H1 (cell line): ENCODE results near the gene PRDM10. TPM values are rescaled to one million over a fixed set of nuclear protein-coding genes. Genes with fewer than 3 reads are reported as not detected.
A peak's percentile ranks its signal among the peaks of the same experiment; 100 is the strongest.

ENCODE experiments used
- CTCF ChIA-PET: fragments of 300-600 bp; sonication (Branson Sonifier 250); formaldehyde crosslinking; loops from one replicate; lab custom pipeline; 2021; ENCODE audit not compliant: partially characterized antibody; lab: Charles Lee
- POLR2A ChIA-PET: fragments of 300-600 bp; sonication (Branson Sonifier 250); formaldehyde crosslinking; loops from one replicate; lab custom pipeline; 2021; ENCODE audit warnings: inconsistent platforms; ENCODE audit not compliant: partially characterized antibody; lab: Charles Lee
- DNase-seq, 2 experiments: peaks; one replicate each; pipeline versions ENCODE4 v3.0.0 to v3.0.0-alpha.2; 2010 to 2022; ENCODE audit warnings: low spot score in 2 of 2, low read depth in 1 of 2, mixed read lengths in 1 of 2
- FAIRE-seq: peaks from 2 replicates; lab custom pipeline; 2011; peaks lifted over from hg19 to GRCh38; lab: Jason Lieb, UNC
- H2AFZ ChIP-seq: 2 replicates; pipeline ENCODE4 v1.8.1; 2012; ENCODE audit warnings: low read length, inconsistent platforms
- H2AK5ac ChIP-seq: 2 replicates; pipeline ENCODE4 v1.6.1; 2013; ENCODE audit warnings: low read depth, low read length
- H2BK120ac ChIP-seq: replicated peaks from 2 replicates; pipeline ENCODE3; 2013; ENCODE audit warnings: low read depth, low read length, inconsistent platforms
- H2BK12ac ChIP-seq: 2 replicates; pipeline ENCODE4 v1.6.1; 2013; ENCODE audit warnings: low read depth, low read length
- H2BK15ac ChIP-seq: 2 replicates; pipeline ENCODE4 v1.6.1; 2013; ENCODE audit warnings: low read length
- H2BK20ac ChIP-seq: 2 replicates; pipeline ENCODE4 v1.6.1; 2013; ENCODE audit warnings: low read length
- H2BK5ac ChIP-seq: 2 replicates; pipeline ENCODE4 v1.6.1; 2013; ENCODE audit warnings: low read depth, low read length
- H3K14ac ChIP-seq: 2 replicates; pipeline ENCODE4 v1.6.1; 2013; ENCODE audit warnings: inconsistent platforms; ENCODE audit not compliant: insufficient read length
- H3K18ac ChIP-seq: 2 replicates; pipeline ENCODE4 v1.6.1; 2013; ENCODE audit warnings: low read length; ENCODE audit errors: extremely low read depth
- H3K23ac ChIP-seq: 2 replicates; pipeline ENCODE4 v1.6.1; 2013; ENCODE audit warnings: inconsistent platforms; ENCODE audit not compliant: insufficient read length
- H3K23me2 ChIP-seq: 2 replicates; pipeline ENCODE4 v1.6.1; 2013; ENCODE audit warnings: low read depth, low read length
- H3K27ac ChIP-seq: 2 replicates; pipeline ENCODE4 v1.6.1; 2011; ENCODE audit warnings: low read depth, low read length, inconsistent platforms
- H3K27me3 ChIP-seq, 4 experiments: replicated peaks in 1 of 4; 1 replicate in 1 of 4; 2 replicates in 3 of 4; pipeline versions ENCODE4 v1.6.1 to v1.8.1; 2011 to 2013; ENCODE audit warnings: low read length in 3 of 4, mild to moderate bottlenecking in 3 of 4, inconsistent platforms in 2 of 4, mixed read lengths in 2 of 4, moderate library complexity in 1 of 4; ENCODE audit not compliant: control insufficient read depth in 3 of 4, insufficient read depth in 3 of 4; ENCODE audit errors: extremely low read depth in 1 of 4
- H3K36me3 ChIP-seq, 4 experiments: 2 replicates each; pipeline versions ENCODE4 v1.6.1 to v1.8.1; 2011 to 2013; ENCODE audit warnings: mild to moderate bottlenecking in 4 of 4, low read length in 3 of 4, moderate library complexity in 2 of 4, control low read depth in 1 of 4, inconsistent platforms in 1 of 4; ENCODE audit not compliant: insufficient read depth in 4 of 4, control insufficient read depth in 2 of 4
- H3K4ac ChIP-seq: replicated peaks from 2 replicates; pipeline ENCODE3; 2013; ENCODE audit warnings: low read length, low read depth, mixed read lengths, inconsistent platforms; ENCODE audit not compliant: insufficient read length
- H3K4me1 ChIP-seq, 4 experiments: replicated peaks in 1 of 4; 1 replicate in 1 of 4; 2 replicates in 3 of 4; pipeline versions ENCODE4 v1.6.1 to v1.8.1; 2011 to 2013; ENCODE audit warnings: low read length in 3 of 4, inconsistent platforms in 2 of 4, mixed read lengths in 1 of 4; ENCODE audit not compliant: insufficient read depth in 4 of 4, control insufficient read depth in 3 of 4
- H3K4me2 ChIP-seq, 2 experiments: 2 replicates each; pipeline versions ENCODE4 v1.6.1 to v1.8.1; 2011 to 2013; ENCODE audit warnings: low read depth in 2 of 2, low read length in 2 of 2, control low read depth in 1 of 2, inconsistent platforms in 1 of 2, mild to moderate bottlenecking in 1 of 2; ENCODE audit not compliant: insufficient read depth in 1 of 2
- H3K4me3 ChIP-seq, 4 experiments: fragments of 200-600, 300-600 bp in 1 of 4; sonication (generic), shearing (Covaris generic), sonication (Bioruptor Twin) in 1 of 4; 2 replicates each; pipeline versions ENCODE4 v1.5.1 to v1.8.1; 2011 to 2016; ENCODE audit warnings: low read length in 4 of 4, low read depth in 3 of 4, control low read depth in 2 of 4, inconsistent platforms in 2 of 4, mild to moderate bottlenecking in 2 of 4, mixed read lengths in 1 of 4, moderate library complexity in 1 of 4; ENCODE audit not compliant: insufficient read depth in 2 of 4; ENCODE audit errors: extremely low read depth in 1 of 4
- H3K56ac ChIP-seq: replicated peaks from 2 replicates; pipeline ENCODE3; 2013; ENCODE audit warnings: low read depth, mild to moderate bottlenecking, mixed read lengths, low read length, inconsistent platforms; ENCODE audit not compliant: insufficient read length
- H3K79me1 ChIP-seq: 2 replicates; pipeline ENCODE4 v1.6.1; 2013; ENCODE audit warnings: low read depth, low read length, control low read depth
- H3K79me2 ChIP-seq, 2 experiments: 2 replicates each; pipeline versions ENCODE4 v1.6.1 to v1.8.1; 2012 to 2013; ENCODE audit warnings: low read length in 2 of 2, mild to moderate bottlenecking in 2 of 2, inconsistent platforms in 1 of 2; ENCODE audit not compliant: insufficient read depth in 2 of 2, control insufficient read depth in 1 of 2
- H3K9ac ChIP-seq, 4 experiments: replicated peaks in 1 of 4; 1 replicate in 1 of 4; 2 replicates in 3 of 4; pipeline versions ENCODE4 v1.6.1 to v1.8.1; 2011 to 2013; ENCODE audit warnings: low read depth in 3 of 4, low read length in 3 of 4, control low read depth in 2 of 4, mild to moderate bottlenecking in 2 of 4, moderate library complexity in 2 of 4, inconsistent platforms in 1 of 4; ENCODE audit errors: extremely low read depth in 1 of 4
- H3K9me3 ChIP-seq, 2 experiments: 2 replicates each; pipeline versions ENCODE4 v1.6.1 to v1.8.1; 2012 to 2013; ENCODE audit warnings: mild to moderate bottlenecking in 2 of 2, moderate library complexity in 2 of 2, control low read depth in 1 of 2, inconsistent platforms in 1 of 2, low read depth in 1 of 2, low read length in 1 of 2, mixed read lengths in 1 of 2; ENCODE audit not compliant: insufficient read depth in 2 of 2
- H4K20me1 ChIP-seq, 2 experiments: replicated peaks in 1 of 2; 2 replicates each; pipeline versions ENCODE3 to v1.8.1; 2011 to 2013; ENCODE audit warnings: inconsistent platforms in 2 of 2, low read length in 2 of 2, mild to moderate bottlenecking in 1 of 2; ENCODE audit not compliant: insufficient read depth in 2 of 2, control insufficient read depth in 1 of 2
- H4K5ac ChIP-seq: 2 replicates; pipeline ENCODE4 v1.6.1; 2013; ENCODE audit warnings: low read length, low read depth, mixed read lengths, inconsistent platforms; ENCODE audit not compliant: insufficient read length
- H4K8ac ChIP-seq: 2 replicates; pipeline ENCODE4 v1.8.0; 2013; ENCODE audit warnings: mild to moderate bottlenecking, moderate library complexity, low read length, inconsistent platforms; ENCODE audit not compliant: insufficient read depth; ENCODE audit errors: extremely low read depth
- H4K91ac ChIP-seq: replicated peaks from 2 replicates; pipeline ENCODE3; 2013; ENCODE audit warnings: low read length, mixed read lengths, inconsistent platforms; ENCODE audit not compliant: insufficient read length
- ATF3 ChIP-seq: IDR thresholded peaks from 2 replicates; pipeline ENCODE4 v1.6.1; 2011; ENCODE audit warnings: low read depth, mild to moderate bottlenecking, low read length; ENCODE audit not compliant: insufficient read depth
- CHD2 ChIP-seq: IDR thresholded peaks from 2 replicates; pipeline ENCODE4 v1.6.1; 2012; ENCODE audit warnings: low read length, improper control_type of control experiment
- CREB1 ChIP-seq: IDR thresholded peaks from 2 replicates; pipeline ENCODE4 v1.6.1; 2012; ENCODE audit warnings: inconsistent platforms
- JUN ChIP-seq: IDR thresholded peaks from 2 replicates; pipeline ENCODE4 v1.6.1; 2011; ENCODE audit warnings: low read depth, mild to moderate bottlenecking, improper control_type of control experiment, low read length
- JUND ChIP-seq: IDR thresholded peaks from 2 replicates; pipeline ENCODE4 v1.6.1; 2011; ENCODE audit warnings: mild to moderate bottlenecking, improper control_type of control experiment, low read length
- KDM5A ChIP-seq: fragments of 200-600 bp; IDR thresholded peaks from 2 replicates; pipeline ENCODE4 v1.7.1; 2012; ENCODE audit warnings: mild to moderate bottlenecking, low read length, inconsistent platforms, mixed read lengths
- MAX ChIP-seq: IDR thresholded peaks from 2 replicates; pipeline ENCODE4 v1.6.1; 2012; ENCODE audit warnings: inconsistent platforms
- NANOG ChIP-seq: IDR thresholded peaks from 2 replicates; pipeline ENCODE4 v1.6.1; 2011; ENCODE audit warnings: low read length, low read depth, mild to moderate bottlenecking, inconsistent platforms; ENCODE audit not compliant: insufficient read depth, poor library complexity, severe bottlenecking
- RNF2 ChIP-seq: fragments of 200-900, 300-1000 bp; sonication (generic); IDR thresholded peaks from 2 replicates; pipeline ENCODE4 v1.7.1; 2016; ENCODE audit warnings: borderline replicate concordance, low read depth, mild to moderate bottlenecking, antibody characterized with exemption, low read length; ENCODE audit not compliant: poor library complexity, severe bottlenecking; ENCODE audit errors: missing control alignments
- SP2 ChIP-seq: IDR thresholded peaks from 2 replicates; pipeline ENCODE4 v1.6.1; 2012; ENCODE audit warnings: mild to moderate bottlenecking, low read length, inconsistent platforms
- WGBS, 2 experiments: shearing (Covaris generic) in 1 of 2; methylation state at CpG; one replicate each; pipeline versions ENCODE4 v1.1.6 to v1.1.7; 2013 to 2015; ENCODE audit warnings: low lambda C conversion rate in 2 of 2, mixed read lengths in 2 of 2, inconsistent platforms in 1 of 2, low coverage in 1 of 2, missing lambda C conversion rate in 1 of 2; ENCODE audit not compliant: insufficient replicate concordance in 2 of 2, insufficient coverage in 1 of 2, insufficient read length in 1 of 2; ENCODE audit errors: extremely low coverage in 1 of 2, missing lambda C conversion rate in 1 of 2; 5-methylcytosine and 5-hydroxymethylcytosine counted together
- polyA plus RNA-seq, 7 experiments: library from polyadenylated mRNA; depleted of rRNA in 3 of 7; stranded (reverse) in 5 of 7; unstranded in 2 of 7; fragments of >200 nt in 5 of 7; fragments of 200-250 nt in 2 of 7; gene quantifications; 1 replicate in 5 of 7; 2 replicates in 1 of 7; 4 replicates in 1 of 7; pipeline versions ENCODE4 v1.2.1 to v1.2.3, GENCODE V29; 2011 to 2013; ENCODE audit warnings: missing spikeins in 2 of 7, mixed read lengths in 2 of 7
- total RNA-seq: library from RNA; stranded (reverse); fragmentation: NEBNext Ultra II Directional; extraction: Animal tissue kit (Norgen Biotek cat#: 25700); gene quantifications from 2 replicates; pipeline ENCODE4 v1.2.1, GENCODE V29; 2021

PRDM10 gene
- total and polyA plus RNA-seq, 2 of the 8 experiments (the other 6 are each of a cell fraction or from before 2014, with no cell fraction given), result 15.5 to 19.2 TPM

DNA sequence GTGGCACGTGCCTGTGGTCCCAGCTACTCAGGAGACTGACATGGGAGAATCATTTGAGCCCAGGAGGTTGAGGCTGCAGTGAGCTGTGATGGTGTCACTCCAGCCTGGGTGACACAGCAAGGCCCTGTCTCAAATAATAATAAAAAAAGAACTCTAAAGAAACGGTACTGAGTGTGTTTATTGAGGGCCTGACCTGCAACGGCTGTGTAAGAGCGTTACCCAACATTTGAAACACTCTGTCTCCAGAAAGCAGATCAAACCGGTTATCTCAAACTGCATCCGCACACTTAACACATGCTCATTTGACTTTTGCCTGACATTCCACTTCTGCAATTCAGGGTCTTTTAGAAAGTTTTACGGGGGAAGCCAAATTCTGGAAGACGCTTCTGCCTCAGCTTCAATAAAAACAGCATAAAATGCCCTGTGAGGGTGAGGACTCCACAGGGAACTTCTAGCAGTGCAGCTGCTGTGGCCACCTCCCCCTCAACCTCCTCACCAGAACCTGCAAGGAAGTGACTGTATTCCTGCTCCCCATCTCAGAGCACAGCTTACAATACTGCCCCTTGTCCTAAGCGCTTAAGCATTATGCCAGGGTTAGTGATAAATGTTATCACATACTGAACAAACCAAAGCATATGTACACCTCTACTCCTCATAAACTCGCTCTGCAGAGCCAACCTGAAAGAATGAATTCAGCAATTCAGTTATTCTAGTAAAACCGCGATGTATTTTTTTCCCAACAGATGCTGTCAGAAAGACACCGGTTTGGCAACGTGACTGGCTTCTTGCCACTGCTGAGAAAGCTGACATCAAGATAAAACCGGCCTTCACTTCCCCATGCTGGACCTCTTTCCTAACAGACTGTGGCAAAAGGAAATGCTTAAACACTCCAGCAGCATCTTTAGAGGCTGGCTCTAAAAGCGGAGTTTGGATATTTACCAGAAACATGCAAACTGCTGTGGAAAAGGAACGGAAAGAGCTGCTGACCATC lies 52.2 kb downstream of the PRDM10 start:
- FAIRE-seq (no peak), DNase-seq (no peak)
- Histone ChIP-seq H3K27me3 (no peaks in the 10 kb centered on the region), H3K56ac (no peak overlapping the region), H3K4ac (no peak overlapping the region), H2BK120ac (no peak overlapping the region), H3K79me1 (no peaks in the 10 kb centered on the region), H3K4me1 (no peaks in the 10 kb centered on the region; a peak in 1 of 7 replicates), H3K9me3 (no peaks in the 10 kb centered on the region), H2BK12ac (no peak overlapping the region), H2BK15ac (no peak overlapping the region), H3K79me2 (no peaks in the 10 kb centered on the region), H2BK5ac (no peak overlapping the region), H3K23ac (no peak overlapping the region), H4K8ac (no peak overlapping the region), H3K4me3 (no peak overlapping the region), H3K18ac (no peak overlapping the region), H2AK5ac (no peak overlapping the region), H4K20me1 (peaks cover 0 to 1% of the 10 kb centered on the region in 2 experiments), H3K23me2 (no peaks in the 10 kb centered on the region; the same call in 1 of the 2 replicates), H4K91ac (no peak overlapping the region), H3K9ac (no peak overlapping the region), H3K4me2 (no peak overlapping the region), H4K5ac (no peak overlapping the region), H3K27ac (0 out of 2 replicates have a peak overlapping the region, but pooled peaks have one; percentile 3), H2BK20ac (no peak overlapping the region), H2AFZ (no peak overlapping the region), H3K14ac (no peak overlapping the region), H3K36me3 (peaks cover 0 to 4% (median 2%) of the 10 kb centered on the region in 4 experiments; a peak in 3 of 8 replicates)
- CTCF ChIA-PET, result interaction anchor here (0.6 to 1.1 kb wide), 4 partner anchors 11 to 182 kb away, joined by 3 to 4 read pairs (median 3); partner anchors contain the start of gene PRDM10
- no peak for TF ChIP-seq JUND
- no peak for TF ChIP-seq JUN
- no peak for TF ChIP-seq KDM5A
- no peak for TF ChIP-seq RNF2
- no peak for TF ChIP-seq CHD2
- TF ChIP-seq NANOG, result no peak
- TF ChIP-seq MAX, result no peak
- no peak for TF ChIP-seq SP2
- no peak for TF ChIP-seq CREB1
- TF ChIP-seq ATF3, result no peak
- POLR2A ChIA-PET, result interaction anchor here (1.3 kb wide), 1 partner anchor 164 kb away, joined by 3 read pairs; no protein-coding TSS in a partner anchor
- WGBS, 2 experiments, result 90% methylated on average over 17 of the region's 17 CpGs; no CpG with 5 or more reads in 1 of the 2 experiments
